GM12801 (cell line): ENCODE measurements around the gene PRKAR1B.

Experiments
- CTCF ChIP-seq: IDR thresholded peaks from one replicate; pipeline ENCODE4 v1.5.1; 2011; ENCODE audit warnings: control low read depth; ENCODE audit not compliant: insufficient read length; ENCODE audit errors: extremely low read depth

Gene PRKAR1B

GRCh38 chr7:585229-585711, 141.8 kb downstream of the PRKAR1B start:
- no peak for TF ChIP-seq CTCF

GRCh38 chr7:584820-585219, 142.3 kb downstream of the PRKAR1B start:
- TF ChIP-seq CTCF, result no peak

- TF ChIP-seq CTCF, result no peak
These were observed 143.0 kb downstream of the PRKAR1B start for GRCh38 chr7:584122-584465.

- no peak for TF ChIP-seq CTCF
These were observed 143.5 kb downstream of the PRKAR1B start for GRCh38 chr7:583410-584121.

GRCh38 chr7:582931-583330, 144.2 kb downstream of the PRKAR1B start:
- no peak for TF ChIP-seq CTCF

GRCh38 chr7:582081-582835, 144.8 kb downstream of the PRKAR1B start:
- TF ChIP-seq CTCF, result no peak

GRCh38 chr7:578386-578785, 148.7 kb downstream of the PRKAR1B start:
- TF ChIP-seq CTCF, result no peak
